Left ventricle myocardium inferior (tissue), 1 donor: ENCODE results near the gene ALDH3A2. TPM values are rescaled to one million over a fixed set of nuclear protein-coding genes. Genes with fewer than 3 reads are reported as not detected.

Experiments used
- DNase-seq: peaks from one replicate; pipeline ENCODE4 v3.0.0-alpha.2; 2020
- H3K27ac ChIP-seq: fragments of 200-600 bp; replicated peaks from 2 replicates; pipeline ENCODE4 v1.8.0; 2021
- H3K27me3 ChIP-seq: fragments of 200-600 bp; 2 replicates; pipeline ENCODE4 v1.8.0; 2021; ENCODE audit warnings: low read depth
- H3K36me3 ChIP-seq: fragments of 200-600 bp; 2 replicates; pipeline ENCODE4 v1.8.0; 2021
- H3K4me1 ChIP-seq: fragments of 200-600 bp; 2 replicates; pipeline ENCODE4 v1.8.0; 2021
- H3K4me3 ChIP-seq: fragments of 200-600 bp; 2 replicates; pipeline ENCODE4 v1.8.0; 2021; ENCODE audit warnings: mild to moderate bottlenecking, moderate library complexity
- H3K9me3 ChIP-seq: fragments of 200-600 bp; replicated peaks from 2 replicates; pipeline ENCODE4 v1.8.0; 2021
- intact Hi-C: fragments of 100-400 bp; cut with micrococcal nuclease; formaldehyde crosslinking; loops from one replicate; pipeline ENCODE4 v1.11.0; 2022
- total RNA-seq: library from RNA; stranded (reverse); fragmentation: NEBNext Ultra II Directional; extraction: Animal tissue kit (Norgen Biotek cat#: 25700); gene quantifications from one replicate; pipeline ENCODE4 v1.2.1, GENCODE V29; 2021
- TF ChIP-seq, protein P1 (sequence below): fragments of 200-600 bp; IDR thresholded peaks from 2 replicates; pipeline ENCODE4 v1.8.0; 2021; ENCODE audit warnings: antibody characterized with exemption, mild to moderate bottlenecking, borderline replicate concordance
- donor health status: DM: no; HTN: yes; CAD: no; lungs with severe emphysema.

The ALDH3A2 gene
- total RNA-seq, 1 donor from 2014 or later = 65.2 TPM

DNA sequence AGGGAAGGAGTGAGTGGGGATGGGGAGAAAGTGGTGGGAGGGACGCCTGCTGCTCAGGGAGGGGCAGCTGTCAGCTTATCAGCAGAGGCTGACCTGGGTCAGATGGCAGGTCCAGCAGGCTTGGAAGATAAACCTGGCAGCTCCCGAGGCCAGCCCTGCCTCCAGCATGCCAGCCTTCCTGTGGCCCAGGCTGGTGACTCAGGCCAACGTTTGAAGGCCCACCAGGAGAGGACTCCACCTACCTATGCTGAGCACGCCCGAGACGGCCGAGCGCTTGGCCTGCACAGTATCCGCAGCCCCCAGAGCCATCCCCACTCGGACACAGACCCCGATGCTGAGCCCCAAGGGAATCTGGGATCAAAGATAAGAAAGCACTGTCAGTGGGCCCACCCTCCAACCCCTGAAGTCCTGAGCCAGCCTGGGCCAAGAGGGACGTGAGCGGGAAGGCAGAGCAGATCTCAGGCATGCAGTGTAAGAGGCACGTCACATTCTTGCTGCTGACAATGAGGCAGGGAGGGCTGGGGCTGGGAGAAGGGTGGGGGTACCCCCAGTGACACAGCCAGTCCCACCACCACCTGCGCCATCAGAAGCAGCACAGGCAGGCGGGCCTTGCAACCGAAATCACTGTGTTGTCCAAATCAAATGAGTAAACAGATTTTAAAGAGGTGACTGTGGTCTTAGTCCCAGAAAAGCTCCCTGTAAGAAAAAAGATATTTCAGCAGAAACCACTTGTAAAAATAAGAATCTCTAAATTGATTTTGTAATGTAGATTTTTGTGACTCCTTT lies 55.5 kb downstream of the ALDH3A2 start:
- DNase-seq = no peak
- Histone ChIP-seq H3K4me3 (no peak overlapping the region), H3K36me3 (no peaks in the 10 kb centered on the region), H3K27ac (peak overlapping the region; percentile 73), H3K9me3 (no peaks in the 10 kb centered on the region), H3K27me3 (no peaks in the 10 kb centered on the region), H3K4me1 (peaks cover 30% of the 10 kb centered on the region)
- TF ChIP-seq, protein P1, sequence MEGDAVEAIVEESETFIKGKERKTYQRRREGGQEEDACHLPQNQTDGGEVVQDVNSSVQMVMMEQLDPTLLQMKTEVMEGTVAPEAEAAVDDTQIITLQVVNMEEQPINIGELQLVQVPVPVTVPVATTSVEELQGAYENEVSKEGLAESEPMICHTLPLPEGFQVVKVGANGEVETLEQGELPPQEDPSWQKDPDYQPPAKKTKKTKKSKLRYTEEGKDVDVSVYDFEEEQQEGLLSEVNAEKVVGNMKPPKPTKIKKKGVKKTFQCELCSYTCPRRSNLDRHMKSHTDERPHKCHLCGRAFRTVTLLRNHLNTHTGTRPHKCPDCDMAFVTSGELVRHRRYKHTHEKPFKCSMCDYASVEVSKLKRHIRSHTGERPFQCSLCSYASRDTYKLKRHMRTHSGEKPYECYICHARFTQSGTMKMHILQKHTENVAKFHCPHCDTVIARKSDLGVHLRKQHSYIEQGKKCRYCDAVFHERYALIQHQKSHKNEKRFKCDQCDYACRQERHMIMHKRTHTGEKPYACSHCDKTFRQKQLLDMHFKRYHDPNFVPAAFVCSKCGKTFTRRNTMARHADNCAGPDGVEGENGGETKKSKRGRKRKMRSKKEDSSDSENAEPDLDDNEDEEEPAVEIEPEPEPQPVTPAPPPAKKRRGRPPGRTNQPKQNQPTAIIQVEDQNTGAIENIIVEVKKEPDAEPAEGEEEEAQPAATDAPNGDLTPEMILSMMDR = no peak
- intact Hi-C loops = no loop called here

DNA sequence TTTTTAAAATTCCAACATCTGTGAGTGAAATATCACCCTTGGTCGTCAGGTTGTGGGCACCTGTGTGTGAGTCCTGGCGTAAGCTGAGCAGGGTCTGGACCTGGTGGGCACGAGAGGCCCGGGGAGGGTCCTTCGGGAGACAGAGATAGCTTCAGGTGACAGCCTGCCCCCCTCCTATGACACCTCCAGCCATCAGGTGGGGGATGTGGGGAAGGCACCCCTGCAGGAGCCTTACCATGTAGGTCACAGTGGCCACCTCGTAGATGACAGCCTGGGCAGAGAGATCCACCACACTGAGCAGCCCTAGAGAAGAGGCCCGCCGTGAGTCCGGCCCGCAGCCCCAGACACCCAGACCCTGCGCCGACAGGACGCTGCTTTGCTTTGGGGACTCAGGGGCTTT lies 56.6 kb downstream of the ALDH3A2 start:
- H3K27me3 ChIP-seq = no peaks in the 10 kb centered on the region
- DNase-seq = no peak
- H3K4me1 ChIP-seq = peaks cover 30% of the 10 kb centered on the region
- no peaks in the 10 kb centered on the region for H3K36me3 ChIP-seq
- H3K4me3 ChIP-seq = no peak overlapping the region
- intact Hi-C loops = no loop called here
- TF ChIP-seq, protein P1 = no peak
- no peaks in the 10 kb centered on the region for H3K9me3 ChIP-seq
- H3K27ac ChIP-seq = no peak overlapping the region

DNA sequence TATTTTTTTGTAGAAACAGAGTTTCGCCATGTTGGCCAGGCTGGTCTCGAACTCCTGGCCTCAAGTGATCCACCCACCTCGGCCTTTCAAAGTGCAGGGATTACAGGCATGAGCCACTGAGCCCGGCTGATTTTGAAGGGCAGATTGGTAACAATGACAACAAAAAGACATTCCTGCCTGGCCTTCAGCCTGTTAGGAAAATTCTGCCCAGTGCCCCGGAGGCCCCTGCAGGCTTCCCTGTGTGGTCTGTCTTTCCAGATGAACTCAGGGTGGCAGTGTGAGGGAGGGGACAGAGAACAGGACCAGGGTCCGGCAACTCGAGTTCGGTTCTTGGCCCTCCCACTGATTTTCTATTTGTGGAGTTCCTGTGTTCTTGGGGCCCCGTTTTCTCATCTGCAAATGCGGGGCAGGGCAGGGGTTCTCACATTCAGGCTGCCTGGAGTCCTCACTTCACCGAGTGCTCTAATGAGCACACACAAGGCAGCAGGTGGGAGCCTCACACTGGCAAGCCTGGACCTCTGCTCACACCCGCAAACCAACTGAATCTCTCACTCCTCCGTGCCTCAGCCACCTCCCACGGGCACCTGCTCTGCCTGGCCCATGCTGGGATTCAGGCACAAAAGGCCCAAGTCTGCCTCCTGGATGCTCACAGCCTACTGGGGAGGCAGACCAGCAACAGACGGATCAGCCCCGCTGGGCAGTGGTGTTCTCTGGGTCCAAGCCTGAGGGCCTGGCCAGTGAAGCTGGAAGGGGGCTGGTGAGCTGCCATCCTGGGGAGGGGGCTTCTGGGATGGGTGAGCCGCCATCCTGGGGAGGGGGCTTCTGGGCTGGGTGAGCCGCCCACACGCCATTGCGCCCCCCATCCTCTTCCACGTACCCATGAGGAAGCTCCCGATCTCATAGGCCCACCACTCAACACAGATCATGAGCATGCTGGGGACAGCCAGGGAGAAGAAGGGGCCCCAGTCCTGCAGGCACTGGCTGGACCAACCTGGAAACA lies 57.5 kb downstream of the ALDH3A2 start:
- no peak for DNase-seq
- Histone ChIP-seq H3K27me3 (no peaks in the 10 kb centered on the region), H3K36me3 (no peaks in the 10 kb centered on the region), H3K9me3 (no peaks in the 10 kb centered on the region), H3K4me1 (peaks cover 30% of the 10 kb centered on the region), H3K4me3 (no peak overlapping the region), H3K27ac (no peak overlapping the region)
- TF ChIP-seq, protein P1 = no peak
- intact Hi-C loops = no loop called here

DNA sequence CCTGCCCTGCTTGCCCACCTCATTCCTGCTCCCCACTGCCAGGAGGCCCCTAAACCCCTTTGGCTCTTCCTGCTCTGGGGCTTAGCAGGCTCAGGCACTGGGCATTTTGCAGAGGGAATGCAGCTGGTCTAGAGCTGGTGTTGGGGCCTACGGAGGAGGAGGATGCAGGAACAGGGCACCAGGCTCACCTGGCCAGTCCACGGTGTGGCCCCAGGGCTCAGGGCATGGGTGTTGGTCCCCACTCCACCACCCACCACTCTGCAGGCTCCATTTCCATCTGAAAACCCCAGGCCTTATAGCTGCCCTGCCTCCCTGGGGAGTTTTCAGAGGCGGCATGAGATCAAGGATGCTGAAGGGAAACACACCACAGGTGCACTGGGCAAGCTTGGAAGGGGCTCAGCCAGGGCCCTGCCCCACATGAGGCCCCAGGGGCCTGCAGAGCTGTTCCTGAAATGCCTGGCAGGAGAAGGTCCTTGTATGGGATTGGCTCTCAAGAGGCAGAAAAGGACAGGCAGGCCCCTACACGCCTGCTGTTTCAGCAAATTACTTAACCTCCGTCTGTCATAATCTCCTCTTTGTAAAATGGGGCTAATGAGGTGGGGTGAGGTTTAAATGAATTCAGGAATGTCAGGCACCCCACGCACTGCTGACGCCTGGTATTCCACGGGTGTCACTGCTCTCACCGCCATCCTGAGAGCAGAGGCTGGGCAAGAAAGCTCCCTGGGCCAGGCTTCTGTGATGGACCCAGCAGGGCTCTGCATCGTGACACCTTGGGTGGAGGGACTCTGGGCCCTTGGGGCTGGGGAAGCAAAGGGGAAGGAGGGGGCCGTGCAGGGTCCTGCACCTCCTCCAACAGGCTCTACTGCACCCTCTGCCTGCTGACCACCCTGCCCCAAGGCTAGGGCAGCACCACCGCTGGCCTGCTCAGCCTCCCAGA lies 58.5 kb downstream of the ALDH3A2 start:
- TF ChIP-seq, protein P1 = no peak
- no peak overlapping the region for H3K4me3 ChIP-seq
- no peak overlapping the region for H3K27ac ChIP-seq
- no peaks in the 10 kb centered on the region for H3K27me3 ChIP-seq
- no peaks in the 10 kb centered on the region for H3K9me3 ChIP-seq
- H3K36me3 ChIP-seq = no peaks in the 10 kb centered on the region
- DNase-seq = no peak
- H3K4me1 ChIP-seq = peaks cover 30% of the 10 kb centered on the region
- intact Hi-C loops = no loop called here

DNA sequence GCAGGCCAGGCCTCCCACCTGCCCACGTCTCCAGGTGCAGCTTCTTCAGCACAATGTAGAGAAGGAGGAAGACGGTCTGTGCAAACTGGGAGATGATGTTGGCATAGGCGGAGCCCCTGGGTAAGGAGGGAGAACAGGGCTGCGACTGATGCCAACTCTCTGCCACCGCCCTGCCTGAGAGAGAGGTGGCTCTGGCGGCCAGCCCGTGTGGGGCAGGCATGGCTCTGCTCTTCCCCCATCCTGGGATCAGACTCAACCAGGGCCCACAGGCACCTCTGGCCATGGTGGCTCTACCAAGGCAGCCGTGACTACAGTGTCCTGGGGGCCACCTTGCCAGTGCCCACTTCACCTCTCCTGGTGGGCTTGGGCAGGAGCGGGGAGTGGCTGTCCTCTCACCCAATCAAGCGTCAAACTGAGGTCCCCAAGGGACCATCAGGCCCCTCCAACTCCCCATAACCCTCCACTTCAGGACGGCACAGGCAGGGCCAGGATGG lies 59.2 kb downstream of the ALDH3A2 start:
- no peak for DNase-seq
- Histone ChIP-seq H3K27me3 (no peaks in the 10 kb centered on the region), H3K4me3 (no peak overlapping the region), H3K36me3 (no peaks in the 10 kb centered on the region), H3K9me3 (no peaks in the 10 kb centered on the region), H3K27ac (no peak overlapping the region), H3K4me1 (peaks cover 25% of the 10 kb centered on the region)
- intact Hi-C loops = no loop called here
- TF ChIP-seq, protein P1 = no peak
